Ishikawa (cell line): ENCODE results near the gene ADTRP.

Experiments used
- CREB1 ChIP-seq: IDR thresholded peaks from 2 replicates; pipeline ENCODE4 v1.6.1; 2012; ENCODE audit warnings: low read depth
- EGR1 ChIP-seq: IDR thresholded peaks from 2 replicates; pipeline ENCODE4 v1.6.1; 2012
- EP300 ChIP-seq: IDR thresholded peaks from 2 replicates; pipeline ENCODE4 v1.6.1; 2012; ENCODE audit warnings: borderline replicate concordance
- FOXM1 ChIP-seq: IDR thresholded peaks from 2 replicates; pipeline ENCODE4 v1.6.1; 2012; ENCODE audit warnings: low read depth, borderline replicate concordance
- MAX ChIP-seq: IDR thresholded peaks from 2 replicates; pipeline ENCODE4 v1.6.1; 2012
- RAD21 ChIP-seq: IDR thresholded peaks from 2 replicates; pipeline ENCODE4 v1.6.1; 2012; ENCODE audit warnings: low read depth
- REST ChIP-seq: IDR thresholded peaks from 2 replicates; pipeline ENCODE4 v1.6.1; 2012; ENCODE audit warnings: low read depth, mild to moderate bottlenecking
- TAF1 ChIP-seq: IDR thresholded peaks from 2 replicates; pipeline ENCODE4 v1.6.1; 2012; ENCODE audit warnings: low read depth, mild to moderate bottlenecking
- TEAD4 ChIP-seq: IDR thresholded peaks from 2 replicates; pipeline ENCODE4 v1.6.1; 2012
- USF1 ChIP-seq: IDR thresholded peaks from 2 replicates; pipeline ENCODE4 v1.6.1; 2012
- YY1 ChIP-seq: IDR thresholded peaks from 2 replicates; pipeline ENCODE4 v1.6.1; 2012; ENCODE audit warnings: low read depth

GRCh38 chr6:11789744-11790143 lies 11.1 kb upstream of the ADTRP start:
- TF ChIP-seq TEAD4 (no peak), RAD21 (no peak), EP300 (no peak), REST (no peak), MAX (no peak), TAF1 (no peak), CREB1 (no peak), USF1 (no peak), FOXM1 (no peak), EGR1 (no peak), YY1 (no peak)
